Breast epithelium (tissue), 4 donors: Measurements from ENCODE around the gene MPPED1. TPM values are rescaled to one million over a fixed set of nuclear protein-coding genes. Genes with fewer than 3 reads are reported as not detected.
A peak's percentile ranks its signal among the peaks of the same experiment; 100 is the strongest.

Experiments used
- DNase-seq, 2 donors: peaks; one replicate each; pipeline ENCODE4 v3.0.0-alpha.2; 2019; ENCODE audit warnings: low spot score in 2 of 2
- H3K27ac ChIP-seq, 2 donors: fragments of 200-600 bp; sonication (generic) in 1 of 2; one replicate each; pipeline ENCODE4 v1.5.1; 2016 to 2019; ENCODE audit warnings: mild to moderate bottlenecking in 1 of 2
- H3K27me3 ChIP-seq, 2 donors: fragments of 200-600 bp; sonication (generic) in 1 of 2; one replicate each; pipeline versions ENCODE4 v1.5.1 to v1.6.0; 2017 to 2019; ENCODE audit warnings: control low read depth in 1 of 2, mild to moderate bottlenecking in 1 of 2
- H3K36me3 ChIP-seq: fragments of 200-600 bp; one replicate; pipeline ENCODE4 v1.5.1; 2019
- H3K4me1 ChIP-seq, 2 donors: fragments of 200-600 bp; sonication (generic); one replicate each; pipeline ENCODE4 v1.5.1; 2016 to 2019; ENCODE audit warnings: control low read depth in 1 of 2
- H3K4me3 ChIP-seq, 3 donors: fragments of 200-600 bp; sonication (generic); 1 replicate in 2 of 3; 2 replicates in 1 of 3; pipeline ENCODE4 v1.5.1; 2016 to 2019; ENCODE audit warnings: mild to moderate bottlenecking in 3 of 3, moderate library complexity in 2 of 3
- H3K9me3 ChIP-seq, 2 donors: fragments of 200-600 bp; sonication (generic) in 1 of 2; one replicate each; pipeline ENCODE4 v1.5.1; 2016 to 2019; ENCODE audit warnings: control low read depth in 1 of 2
- POLR2A ChIP-seq: fragments of 450-650 bp; IDR thresholded peaks from one replicate; pipeline ENCODE4 v1.6.1; 2016; ENCODE audit warnings: antibody characterized with exemption, mild to moderate bottlenecking, moderate library complexity
- POLR2AphosphoS5 ChIP-seq, 3 donors: sonication (generic); formaldehyde crosslinking; IDR thresholded peaks; one replicate each; pipeline ENCODE4 v1.6.1; 2017; ENCODE audit warnings: antibody characterized with exemption in 3 of 3
- intact Hi-C: fragments of 100-400 bp; cut with DNase I; formaldehyde crosslinking; loops from one replicate; pipeline ENCODE4 v1.15.1; 2023; ENCODE audit warnings: low total_unique reads
- total RNA-seq, 3 donors: library from RNA; depleted of rRNA; stranded (reverse); fragments of >200 nt; gene quantifications; one replicate each; pipeline ENCODE4 v1.1.0, GENCODE V29; 2016
- TF ChIP-seq, protein P1 (sequence below), 3 donors: fragments of 450-650 bp; IDR thresholded peaks; one replicate each; pipeline ENCODE4 v1.5.1; 2016 to 2017; ENCODE audit warnings: antibody characterized with exemption in 3 of 3, mild to moderate bottlenecking in 3 of 3, moderate library complexity in 3 of 3

MPPED1 gene
- total RNA-seq, 3 donors from 2014 or later: 0.29 TPM; not detected in 2

DNA sequence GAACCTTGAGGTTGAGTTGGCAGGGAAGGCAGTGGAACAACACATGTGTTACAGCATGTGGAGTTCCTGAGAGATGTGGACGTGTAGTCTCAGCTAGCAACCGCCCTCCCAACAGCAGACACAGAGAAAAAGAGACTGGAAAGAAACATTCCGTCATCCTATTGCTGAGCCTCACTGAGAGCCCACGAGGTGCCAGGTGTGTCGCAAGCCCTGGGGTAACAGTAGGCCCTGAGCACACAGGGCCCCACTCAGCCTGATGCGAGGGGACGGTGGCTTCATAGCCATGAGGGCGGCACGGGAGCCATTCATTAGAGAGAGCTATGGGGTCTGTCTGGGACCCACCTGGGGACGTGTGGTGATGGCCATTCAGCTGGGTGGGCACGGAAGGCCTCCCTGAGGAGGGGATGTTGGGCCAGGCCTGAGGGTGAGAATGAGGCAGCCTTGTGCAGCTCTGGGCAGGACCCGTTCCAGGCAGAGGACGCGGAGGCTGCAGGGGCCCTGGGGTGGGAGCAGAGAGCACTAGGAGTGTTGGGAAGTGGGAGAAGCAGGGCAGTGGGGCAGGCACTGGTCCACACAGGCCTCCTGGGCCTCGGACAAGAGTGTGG, 26.2 kb downstream of the MPPED1 start:
- no peak overlapping the region for H3K4me3 ChIP-seq
- no peaks in the 10 kb centered on the region for H3K4me1 ChIP-seq
- intact Hi-C loops: no loop called here
- TF ChIP-seq POLR2AphosphoS5 (IDR thresholded peaks at IDR 0.05) (no peak), POLR2A (no peak)
- TF ChIP-seq, protein P1, sequence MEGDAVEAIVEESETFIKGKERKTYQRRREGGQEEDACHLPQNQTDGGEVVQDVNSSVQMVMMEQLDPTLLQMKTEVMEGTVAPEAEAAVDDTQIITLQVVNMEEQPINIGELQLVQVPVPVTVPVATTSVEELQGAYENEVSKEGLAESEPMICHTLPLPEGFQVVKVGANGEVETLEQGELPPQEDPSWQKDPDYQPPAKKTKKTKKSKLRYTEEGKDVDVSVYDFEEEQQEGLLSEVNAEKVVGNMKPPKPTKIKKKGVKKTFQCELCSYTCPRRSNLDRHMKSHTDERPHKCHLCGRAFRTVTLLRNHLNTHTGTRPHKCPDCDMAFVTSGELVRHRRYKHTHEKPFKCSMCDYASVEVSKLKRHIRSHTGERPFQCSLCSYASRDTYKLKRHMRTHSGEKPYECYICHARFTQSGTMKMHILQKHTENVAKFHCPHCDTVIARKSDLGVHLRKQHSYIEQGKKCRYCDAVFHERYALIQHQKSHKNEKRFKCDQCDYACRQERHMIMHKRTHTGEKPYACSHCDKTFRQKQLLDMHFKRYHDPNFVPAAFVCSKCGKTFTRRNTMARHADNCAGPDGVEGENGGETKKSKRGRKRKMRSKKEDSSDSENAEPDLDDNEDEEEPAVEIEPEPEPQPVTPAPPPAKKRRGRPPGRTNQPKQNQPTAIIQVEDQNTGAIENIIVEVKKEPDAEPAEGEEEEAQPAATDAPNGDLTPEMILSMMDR (IDR thresholded peaks at IDR 0.05): no peak
- DNase-seq: peak in 1 of 2 donors; percentile 49
- no peaks in the 10 kb centered on the region for H3K36me3 ChIP-seq
- no peaks in the 10 kb centered on the region for H3K9me3 ChIP-seq
- no peak overlapping the region for H3K27ac ChIP-seq
- no peaks in the 10 kb centered on the region for H3K27me3 ChIP-seq

DNA sequence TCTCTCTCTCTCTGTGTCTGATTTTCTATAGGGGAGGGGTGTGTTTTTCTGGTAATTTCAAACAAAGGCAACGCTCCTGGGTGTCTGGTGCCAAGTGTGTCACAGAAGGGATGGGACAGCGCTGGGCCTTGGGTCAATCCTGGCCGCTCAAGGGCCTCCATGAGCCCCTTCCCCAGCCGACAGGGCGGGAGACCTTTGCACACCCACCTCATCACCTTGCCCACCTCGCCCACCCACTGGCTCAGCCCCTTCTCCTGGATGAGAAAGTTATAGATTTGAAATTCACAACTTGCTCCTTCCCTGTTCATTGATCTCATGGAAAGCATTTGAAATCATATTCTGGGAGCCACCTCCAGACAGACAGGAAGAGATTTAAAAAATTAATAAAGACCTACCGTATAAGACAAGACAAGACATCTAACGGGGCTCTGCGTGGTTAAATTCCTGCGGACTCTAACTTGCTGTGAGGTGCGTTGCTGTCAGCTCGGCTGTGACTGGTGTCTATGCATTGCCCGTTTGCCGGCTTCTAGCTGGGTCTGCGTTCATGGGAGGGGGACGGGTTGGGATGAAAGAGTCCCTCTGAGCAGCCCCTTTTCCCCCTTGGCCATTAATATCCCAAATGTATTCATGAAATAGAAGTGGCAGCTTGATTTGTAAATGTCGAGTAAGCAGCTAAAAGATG, 27.0 kb downstream of the MPPED1 start:
- no peaks in the 10 kb centered on the region for H3K36me3 ChIP-seq
- H3K4me1 ChIP-seq: no peaks in the 10 kb centered on the region
- peak in 1 of 2 donors; percentile 28 for DNase-seq
- intact Hi-C loops: no loop called here
- no peaks in the 10 kb centered on the region for H3K9me3 ChIP-seq
- no peak overlapping the region for H3K4me3 ChIP-seq
- no peaks in the 10 kb centered on the region for H3K27me3 ChIP-seq
- TF ChIP-seq, protein P1 (IDR thresholded peaks at IDR 0.05): no peak
- TF ChIP-seq POLR2AphosphoS5 (IDR thresholded peaks at IDR 0.05) (no peak), POLR2A (no peak)
- H3K27ac ChIP-seq: no peak overlapping the region

DNA sequence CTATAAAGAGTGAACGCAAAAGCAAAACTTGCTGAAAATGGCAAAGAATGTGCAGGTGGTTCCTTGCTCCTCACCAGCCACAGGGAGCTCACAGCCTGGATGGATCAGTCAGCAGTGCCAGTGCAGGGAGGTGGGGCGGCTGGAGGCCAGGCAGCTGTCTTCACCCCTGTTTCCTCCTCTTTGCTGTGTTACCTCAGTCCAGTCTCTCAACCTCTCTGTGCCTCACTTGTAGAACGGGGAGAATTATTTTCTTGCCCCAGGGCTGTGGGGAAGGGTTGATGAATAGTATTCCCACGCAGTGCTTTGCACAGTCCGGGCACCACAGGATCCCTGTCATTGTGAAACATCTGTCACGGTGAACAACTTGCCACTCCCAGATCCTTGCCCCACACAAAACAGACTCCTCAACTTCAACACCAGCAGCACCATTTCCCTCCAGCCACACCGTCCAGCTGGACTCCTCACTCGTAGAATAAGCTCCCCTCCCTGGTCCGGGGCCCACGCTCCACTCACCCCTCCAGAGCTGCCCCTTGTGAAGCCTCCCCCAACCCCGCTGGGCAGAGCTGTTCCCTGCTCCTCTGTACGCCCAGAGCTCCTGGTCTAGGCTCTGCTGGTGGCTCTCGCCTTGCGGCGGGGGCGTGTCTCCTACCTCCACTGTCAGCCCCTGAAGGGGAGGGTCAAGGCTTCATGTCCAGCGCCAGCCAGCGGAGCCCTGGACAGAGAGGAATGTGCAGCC, 27.7 kb downstream of the MPPED1 start:
- Histone ChIP-seq H3K27ac (no peak overlapping the region), H3K4me3 (no peak overlapping the region), H3K27me3 (no peaks in the 10 kb centered on the region), H3K36me3 (no peaks in the 10 kb centered on the region), H3K9me3 (no peaks in the 10 kb centered on the region), H3K4me1 (no peaks in the 10 kb centered on the region)
- TF ChIP-seq POLR2A (no peak), POLR2AphosphoS5 (IDR thresholded peaks at IDR 0.05) (no peak)
- TF ChIP-seq, protein P1 (IDR thresholded peaks at IDR 0.05): no peak
- DNase-seq: peak in 1 of 2 donors; percentile 41
- intact Hi-C loops: no loop called here

DNA sequence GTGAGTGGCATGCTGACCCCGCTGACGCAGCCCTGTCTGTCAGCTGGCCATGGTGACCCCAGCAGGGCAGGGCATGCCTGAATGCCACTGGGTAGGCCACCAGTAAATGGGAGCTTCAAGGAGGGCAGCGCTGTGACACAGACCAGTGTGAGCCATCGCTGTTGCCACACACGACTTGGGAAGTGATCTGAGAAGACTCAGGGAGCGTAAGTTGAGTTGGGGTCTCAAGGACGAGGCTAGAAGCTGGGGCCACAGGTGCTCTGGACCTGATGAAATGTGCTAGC, 28.2 kb downstream of the MPPED1 start:
- H3K36me3 ChIP-seq: no peaks in the 10 kb centered on the region
- no peaks in the 10 kb centered on the region for H3K9me3 ChIP-seq
- H3K4me3 ChIP-seq: no peak overlapping the region
- H3K27me3 ChIP-seq: no peaks in the 10 kb centered on the region
- intact Hi-C loops: no loop called here
- DNase-seq: peak in 1 of 2 donors; percentile 46
- H3K4me1 ChIP-seq: no peaks in the 10 kb centered on the region
- TF ChIP-seq POLR2A: no peak
- H3K27ac ChIP-seq: no peak overlapping the region

DNA sequence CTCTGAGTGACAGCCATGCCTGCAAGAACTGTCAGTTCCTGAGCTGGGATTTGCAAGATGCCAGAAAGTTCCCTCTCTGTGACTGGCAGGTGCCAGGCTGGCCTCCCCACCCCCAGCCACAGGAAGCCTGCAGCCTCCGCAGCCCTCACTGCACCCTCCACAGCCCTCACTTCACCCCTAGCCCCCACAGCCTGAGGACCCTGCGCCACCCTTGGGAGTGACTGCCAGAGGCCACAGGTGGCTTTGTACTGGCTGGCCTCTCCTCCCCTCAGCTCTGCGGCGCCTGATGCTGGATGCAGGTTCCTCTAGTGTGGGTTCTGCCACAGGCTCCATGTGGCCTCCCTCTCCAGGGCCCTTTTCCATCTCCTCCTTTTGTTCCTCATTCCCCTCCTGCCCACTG, 28.7 kb downstream of the MPPED1 start:
- Histone ChIP-seq H3K27ac (no peak overlapping the region), H3K36me3 (no peaks in the 10 kb centered on the region), H3K4me1 (no peaks in the 10 kb centered on the region), H3K9me3 (no peaks in the 10 kb centered on the region), H3K27me3 (no peaks in the 10 kb centered on the region), H3K4me3 (no peak overlapping the region)
- no peak for DNase-seq
- TF ChIP-seq, protein P1 (IDR thresholded peaks at IDR 0.05): no peak
- TF ChIP-seq POLR2A (no peak), POLR2AphosphoS5 (IDR thresholded peaks at IDR 0.05) (no peak)
- intact Hi-C loops: no loop called here
